Spleen (tissue), 11 donors: ENCODE measurements around the gene PLA2G4D. TPM values are rescaled to one million over a fixed set of nuclear protein-coding genes. Genes with fewer than 3 reads are reported as not detected.

Source experiments
- DNase-seq: peaks from one replicate; pipeline ENCODE4 v3.0.0-alpha.2; 2020
- H3K27ac ChIP-seq, 8 donors: fragments of 200-600 bp; sonication (generic) in 7 of 8; 1 replicate in 4 of 8; 2 replicates in 4 of 8; pipeline versions ENCODE4 v1.5.0 to v1.8.0; 2016 to 2021; ENCODE audit warnings: inconsistent platforms in 4 of 8, mild to moderate bottlenecking in 4 of 8, moderate library complexity in 1 of 8
- H3K27me3 ChIP-seq, 7 donors: fragments of 200-600 bp; sonication (generic) in 6 of 7; replicated peaks in 1 of 7; 1 replicate in 4 of 7; 2 replicates in 3 of 7; pipeline versions ENCODE4 v1.5.0 to v1.8.0; 2016 to 2021; ENCODE audit warnings: inconsistent platforms in 3 of 7, mild to moderate bottlenecking in 1 of 7
- H3K36me3 ChIP-seq, 6 donors: fragments of 200-600 bp; sonication (generic) in 5 of 6; 1 replicate in 4 of 6; 2 replicates in 2 of 6; pipeline versions ENCODE4 v1.5.0 to v1.8.0; 2016 to 2021; ENCODE audit warnings: inconsistent platforms in 2 of 6
- H3K4me1 ChIP-seq, 6 donors: fragments of 200-600 bp; sonication (generic) in 5 of 6; 1 replicate in 3 of 6; 2 replicates in 3 of 6; pipeline versions ENCODE4 v1.5.0 to v1.8.0; 2016 to 2021; ENCODE audit warnings: inconsistent platforms in 3 of 6
- H3K4me3 ChIP-seq, 8 donors: fragments of 200-600 bp; sonication (generic) in 7 of 8; 1 replicate in 4 of 8; 2 replicates in 4 of 8; pipeline versions ENCODE4 v1.5.0 to v1.8.0; 2016 to 2021; ENCODE audit warnings: inconsistent platforms in 4 of 8, mild to moderate bottlenecking in 4 of 8, moderate library complexity in 2 of 8
- H3K9me3 ChIP-seq, 8 donors: fragments of 200-600 bp; sonication (generic) in 7 of 8; 1 replicate in 4 of 8; 2 replicates in 4 of 8; pipeline versions ENCODE4 v1.5.0 to v1.8.0; 2016 to 2021; ENCODE audit warnings: inconsistent platforms in 4 of 8
- CTCF ChIP-seq, 11 experiments: fragments of 200-600 bp in 7 of 11; fragments of 450-650 bp in 4 of 11; sonication (generic) in 4 of 11; IDR thresholded peaks in 8 of 11; conservative IDR thresholded peaks in 3 of 11; 1 replicate in 7 of 11; 2 replicates in 4 of 11; pipeline versions ENCODE4 v1.4.0 to v1.8.0; 2016 to 2021; ENCODE audit warnings: antibody characterized with exemption in 11 of 11, inconsistent platforms in 4 of 11, mild to moderate bottlenecking in 1 of 11
- POLR2A ChIP-seq, 3 donors: fragments of 450-650 bp; IDR thresholded peaks; one replicate each; pipeline ENCODE4 v1.5.1; 2017; ENCODE audit warnings: antibody characterized with exemption in 3 of 3, mild to moderate bottlenecking in 1 of 3
- POLR2AphosphoS5 ChIP-seq, 3 donors: sonication (generic); formaldehyde crosslinking; IDR thresholded peaks; one replicate each; pipeline ENCODE4 v1.5.1; 2017; ENCODE audit warnings: antibody characterized with exemption in 3 of 3
- WGBS, 5 donors: extraction: QIAGEN DNeasy Blood & Tissue Kit in 3 of 5; methylation state at CpG; one replicate each; pipeline versions ENCODE4 v1.1.5 to v1.1.7; 2013 to 2018; 5-methylcytosine and 5-hydroxymethylcytosine counted together
- intact Hi-C: fragments of 100-400 bp; cut with DNase I; formaldehyde crosslinking; loops from one replicate; pipeline ENCODE4 v1.15.0; 2023; ENCODE audit warnings: low total_unique reads
- polyA plus RNA-seq, 3 donors: library from polyadenylated mRNA; stranded (reverse); fragments of 200-250 nt; gene quantifications; one replicate each; pipeline ENCODE4 v1.2.1, GENCODE V29; 2013
- total RNA-seq, 7 donors: library from RNA; depleted of rRNA in 3 of 7; stranded (reverse); fragments of >200 nt in 3 of 7; fragmentation: NEBNext Ultra II Directional in 4 of 7; extraction: Animal tissue kit (Norgen Biotek cat#: 25700) in 4 of 7; gene quantifications; one replicate each; pipeline versions ENCODE4 v1.1.0 to v1.2.1, GENCODE V29; 2016 to 2021
- donor health status: healthy with polysubstance abuse.
- donor health status: DM: no; HTN: no; CAD: no; lungs with moderate emphysema.
- donor health status: DM: no; HTN: no; CAD: no.
- donor health status: Bipolar disorder and iron deficiency.
- donor health status: healthy.
- donor health status: DM: no; HTN: no; CAD: no.
- donor health status: DM: yes; HTN: yes; CAD: no.

The PLA2G4D gene
- total and polyA plus RNA-seq, 10 donors, result not detected

GRCh38 chr15:42082141-42082540, 12.2 kb downstream of the PLA2G4D start:
- Histone ChIP-seq H3K36me3 (no peaks in the 10 kb centered on the region), H3K9me3 (no peaks in the 10 kb centered on the region), H3K27ac (no peak overlapping the region), H3K4me3 (no peak overlapping the region), H3K4me1 (peaks cover 0 to 11% (median 6%) of the 10 kb centered on the region in 6 donors), H3K27me3 (peaks cover 0 to 66% (median 21%) of the 10 kb centered on the region in 7 donors)
- TF ChIP-seq POLR2AphosphoS5 (IDR thresholded peaks at IDR 0.05) (no peak), CTCF (IDR thresholded peaks at IDR 0.05 in 8 of 11, conservative IDR thresholded peaks at IDR 0.05 in 3 of 11) (no peak), POLR2A (IDR thresholded peaks at IDR 0.05) (no peak)
- no peak for DNase-seq
- WGBS, 5 donors, result 75 to 100% (median 85%) methylated on average over 1 of the region's 1 CpG
- intact Hi-C loops, result no loop called here

- Histone ChIP-seq H3K9me3 (no peaks in the 10 kb centered on the region), H3K4me1 (peaks cover 0 to 15% (median 6%) of the 10 kb centered on the region in 6 donors), H3K4me3 (no peak overlapping the region), H3K27me3 (peaks cover 0 to 63% (median 21%) of the 10 kb centered on the region in 7 donors), H3K27ac (no peak overlapping the region), H3K36me3 (no peaks in the 10 kb centered on the region)
- TF ChIP-seq POLR2A (IDR thresholded peaks at IDR 0.05) (no peak), CTCF (IDR thresholded peaks at IDR 0.05 in 8 of 11, conservative IDR thresholded peaks at IDR 0.05 in 3 of 11) (no peak), POLR2AphosphoS5 (IDR thresholded peaks at IDR 0.05) (no peak)
- WGBS, 5 donors, result 70 to 85% (median 80%) methylated on average over 10 to 11 of the region's 11 CpGs
- intact Hi-C loops, result no loop called here
- DNase-seq, result no peak
Observed at GRCh38 chr15:42080919-42081830, 13.2 kb downstream of the PLA2G4D start.

- DNase-seq, result no peak
- H3K36me3 ChIP-seq, result no peaks in the 10 kb centered on the region
- 56 to 68% (median 64%) methylated on average over 17 to 18 of the region's 18 CpGs for WGBS, 5 donors
- no peaks in the 10 kb centered on the region for H3K9me3 ChIP-seq
- peaks cover 0 to 19% (median 6%) of the 10 kb centered on the region in 6 donors for H3K4me1 ChIP-seq
- H3K4me3 ChIP-seq, result no peak overlapping the region
- intact Hi-C loops, result no loop called here
- no peak for TF ChIP-seq POLR2AphosphoS5 (IDR thresholded peaks at IDR 0.05)
- TF ChIP-seq CTCF (IDR thresholded peaks at IDR 0.05 in 8 of 11, conservative IDR thresholded peaks at IDR 0.05 in 3 of 11), result no peak
- no peak for TF ChIP-seq POLR2A (IDR thresholded peaks at IDR 0.05)
- H3K27me3 ChIP-seq, result peaks cover 0 to 63% (median 21%) of the 10 kb centered on the region in 7 donors
- no peak overlapping the region for H3K27ac ChIP-seq
Observed at GRCh38 chr15:42080186-42080918, 14.0 kb downstream of the PLA2G4D start.
